Neuronal stem cell (in vitro differentiated cells): ENCODE results near the gene CA9.

Experiments
- DNase-seq: peaks from one replicate; pipeline ENCODE4 v3.0.0-alpha.2; 2013; ENCODE audit warnings: low spot score
- H2AFZ ChIP-seq: one replicate; pipeline ENCODE4 v1.6.1; 2013; ENCODE audit warnings: mild to moderate bottlenecking, low read length, inconsistent platforms
- H2AK5ac ChIP-seq: 2 replicates; pipeline ENCODE4 v1.6.1; 2013; ENCODE audit warnings: low read depth, mild to moderate bottlenecking, inconsistent platforms, low read length, moderate library complexity, mixed read lengths
- H2BK120ac ChIP-seq: 2 replicates; pipeline ENCODE4 v1.6.1; 2013; ENCODE audit warnings: low read depth, mild to moderate bottlenecking, inconsistent platforms, low read length, moderate library complexity, mixed read lengths
- H2BK12ac ChIP-seq: one replicate; pipeline ENCODE4 v1.6.1; 2013; ENCODE audit warnings: low read length, inconsistent platforms
- H2BK15ac ChIP-seq: 2 replicates; pipeline ENCODE4 v1.6.1; 2013; ENCODE audit warnings: mild to moderate bottlenecking, low read length, inconsistent platforms, mixed read lengths
- H2BK5ac ChIP-seq: one replicate; pipeline ENCODE4 v1.6.1; 2013; ENCODE audit warnings: inconsistent platforms, mild to moderate bottlenecking, low read length, moderate library complexity
- H3K14ac ChIP-seq: one replicate; pipeline ENCODE4 v1.6.1; 2013; ENCODE audit warnings: low read length, inconsistent platforms
- H3K18ac ChIP-seq: 2 replicates; pipeline ENCODE4 v1.6.1; 2013; ENCODE audit warnings: low read length, inconsistent platforms
- H3K23ac ChIP-seq: 2 replicates; pipeline ENCODE4 v1.6.1; 2013; ENCODE audit warnings: low read depth, mild to moderate bottlenecking, mixed read lengths, low read length, inconsistent platforms; ENCODE audit not compliant: poor library complexity
- H3K27ac ChIP-seq: replicated peaks from 3 replicates; pipeline ENCODE4 v1.5.1; 2013; ENCODE audit warnings: low read length, inconsistent platforms
- H3K27me3 ChIP-seq, 3 experiments: 2 replicates each; pipeline ENCODE4 v1.6.1; 2013; ENCODE audit warnings: low read length in 3 of 3, mild to moderate bottlenecking in 2 of 3, inconsistent platforms in 1 of 3, low read depth in 1 of 3, mixed read lengths in 1 of 3, moderate library complexity in 1 of 3; ENCODE audit not compliant: control insufficient read depth in 3 of 3, insufficient read depth in 3 of 3
- H3K36me3 ChIP-seq, 2 donors: replicated peaks in 1 of 2; 2 replicates each; pipeline ENCODE4 v1.6.1; 2013; ENCODE audit warnings: low read length in 2 of 2; ENCODE audit not compliant: control insufficient read depth in 2 of 2, insufficient read depth in 2 of 2
- H3K4ac ChIP-seq: 2 replicates; pipeline ENCODE4 v1.6.1; 2013; ENCODE audit warnings: inconsistent platforms, mild to moderate bottlenecking, low read length, moderate library complexity
- H3K4me1 ChIP-seq, 2 donors: 1 replicate in 1 of 2; 2 replicates in 1 of 2; pipeline ENCODE4 v1.6.1; 2013; ENCODE audit warnings: low read length in 2 of 2, low read depth in 1 of 2; ENCODE audit not compliant: control insufficient read depth in 2 of 2, insufficient read depth in 1 of 2
- H3K4me2 ChIP-seq: one replicate; pipeline ENCODE4 v1.6.1; 2013; ENCODE audit warnings: mild to moderate bottlenecking, low read length, inconsistent platforms; ENCODE audit not compliant: insufficient read depth, poor library complexity, severe bottlenecking
- H3K4me3 ChIP-seq, 2 donors: 2 replicates each; pipeline ENCODE4 v1.5.1; 2013; ENCODE audit warnings: low read length in 2 of 2, mild to moderate bottlenecking in 2 of 2, inconsistent platforms in 1 of 2, moderate library complexity in 1 of 2
- H3K79me1 ChIP-seq: one replicate; pipeline ENCODE4 v1.6.1; 2013; ENCODE audit warnings: low read depth, mild to moderate bottlenecking, inconsistent platforms, low read length, moderate library complexity
- H3K9ac ChIP-seq: one replicate; pipeline ENCODE4 v1.6.1; 2013; ENCODE audit warnings: mild to moderate bottlenecking, low read depth, low read length, inconsistent platforms; ENCODE audit not compliant: poor library complexity
- H3K9me3 ChIP-seq, 2 donors: replicated peaks in 1 of 2; 2 replicates each; pipeline versions ENCODE3 to v1.6.1; 2013; ENCODE audit warnings: low read length in 2 of 2, mild to moderate bottlenecking in 2 of 2, inconsistent platforms in 1 of 2, low read depth in 1 of 2, mixed read lengths in 1 of 2, moderate library complexity in 1 of 2; ENCODE audit not compliant: control insufficient read depth in 2 of 2, insufficient read depth in 1 of 2
- H4K8ac ChIP-seq: one replicate; pipeline ENCODE4 v1.6.1; 2013; ENCODE audit warnings: low read depth, mild to moderate bottlenecking, inconsistent platforms, low read length, moderate library complexity
- H4K91ac ChIP-seq: one replicate; pipeline ENCODE4 v1.6.1; 2013; ENCODE audit warnings: low read length, low read depth, mild to moderate bottlenecking, inconsistent platforms; ENCODE audit not compliant: poor library complexity
- WGBS, 2 donors: extraction: QIAGEN DNeasy Blood & Tissue Kit; methylation state at CpG; one replicate each; pipeline ENCODE4 v1.1.7; 2013; ENCODE audit warnings: missing lambda C conversion rate in 2 of 2, mixed read lengths in 1 of 2; ENCODE audit not compliant: insufficient read length in 2 of 2, insufficient replicate concordance in 1 of 2; ENCODE audit errors: extremely low coverage in 2 of 2; 5-methylcytosine and 5-hydroxymethylcytosine counted together

CA9 gene

DNA sequence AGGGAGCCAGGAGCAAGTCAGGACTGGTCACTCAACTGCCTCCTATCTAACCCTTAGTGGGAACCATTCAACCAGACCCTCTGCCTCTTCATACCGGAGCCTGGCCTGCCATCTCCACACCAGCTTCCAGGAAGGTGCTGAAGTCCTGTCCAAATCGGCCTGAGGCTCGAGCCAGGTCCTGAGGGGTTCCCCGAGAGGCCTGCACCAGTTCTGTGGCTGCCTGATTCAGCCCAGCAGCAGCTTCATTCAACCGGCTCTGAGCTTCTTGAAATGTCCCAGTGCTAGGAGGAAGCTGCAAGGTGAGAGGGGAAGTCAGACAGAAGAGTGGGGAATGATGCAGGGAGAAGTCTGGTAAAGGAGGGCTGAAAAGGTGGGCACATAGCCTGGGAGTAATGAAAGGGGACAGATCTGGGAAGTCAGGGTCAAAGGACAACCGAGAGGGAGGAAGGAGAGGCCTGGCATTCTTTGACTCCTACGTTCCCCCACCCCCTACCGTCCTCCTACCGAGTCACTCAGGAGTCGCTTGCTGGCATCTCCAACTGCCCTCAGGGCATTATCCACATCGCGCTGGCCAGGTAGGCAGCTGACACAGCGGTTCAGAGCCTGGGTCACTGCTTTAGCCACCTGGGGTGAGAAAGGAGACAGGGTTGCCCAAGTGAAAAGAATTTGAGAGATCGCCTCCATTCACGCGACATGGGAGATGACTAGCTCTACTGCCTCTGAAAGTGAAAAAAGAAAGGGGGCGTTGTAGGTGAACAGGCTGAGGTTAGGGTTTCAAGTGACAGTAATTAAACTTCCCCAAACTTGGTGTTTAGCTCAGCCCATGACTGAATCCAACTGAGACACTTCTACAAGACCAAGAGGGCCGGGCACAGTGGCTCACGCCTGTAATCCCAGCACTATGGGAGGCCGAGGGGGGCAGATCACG is 38.0 kb downstream of the CA9 start:
- Histone ChIP-seq H4K8ac (no peak overlapping the region), H3K79me1 (peaks cover 2% of the 10 kb centered on the region), H2BK15ac (no peak overlapping the region), H2AK5ac (no peak overlapping the region), H4K91ac (no peak overlapping the region), H3K4me1 (no peaks in the 10 kb centered on the region), H3K27me3 (no peaks in the 10 kb centered on the region), H3K9ac (no peak overlapping the region), H3K18ac (no peak overlapping the region), H3K4me2 (no peak overlapping the region), H2AFZ (no peak overlapping the region), H3K27ac (no peak overlapping the region), H3K14ac (no peak overlapping the region), H3K23ac (no peak overlapping the region), H3K36me3 (peaks cover 69 to 94% of the 10 kb centered on the region in 2 donors), H2BK5ac (peak overlapping the region; percentile 78), H3K9me3 (no peaks in the 10 kb centered on the region), H2BK12ac (no peak overlapping the region), H3K4ac (no peak overlapping the region), H3K4me3 (no peak overlapping the region), H2BK120ac (no peak overlapping the region)
- no peak for DNase-seq
- WGBS, 2 donors, result no CpG with 5 or more reads among the region's 21 CpGs

DNA sequence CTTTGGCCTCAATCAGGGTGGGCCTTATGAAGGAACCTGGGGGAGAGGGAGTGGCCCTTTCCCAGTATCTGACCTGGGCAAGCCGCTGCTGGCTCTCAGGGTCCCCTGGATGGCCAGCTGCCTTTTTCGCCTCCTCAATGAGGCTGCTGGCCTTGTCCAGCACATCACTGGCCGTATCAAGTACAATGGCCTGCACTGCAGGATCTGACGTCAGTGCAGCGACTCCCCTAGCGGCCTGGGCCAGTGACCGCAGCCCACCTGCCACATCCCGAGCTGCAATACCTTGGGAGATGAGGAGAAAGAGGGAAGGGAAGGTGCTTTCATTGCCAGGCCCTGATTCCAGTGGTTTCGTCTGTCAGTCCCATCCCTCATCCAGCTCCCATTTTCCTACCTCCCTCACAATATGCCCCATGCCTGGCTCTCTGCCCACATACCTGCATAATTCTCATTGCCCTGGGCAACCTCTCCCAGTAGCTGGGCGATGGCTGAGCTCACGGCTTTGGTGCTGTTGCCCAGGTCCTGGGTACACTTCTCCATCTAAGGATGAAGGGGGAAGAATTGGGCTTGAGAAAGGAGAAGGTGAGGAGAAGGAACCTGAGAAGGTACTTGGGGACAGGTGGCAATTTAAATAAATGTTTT is 39.2 kb downstream of the CA9 start:
- Histone ChIP-seq H3K4me3 (no peak overlapping the region), H2AFZ (no peak overlapping the region), H2BK120ac (no peak overlapping the region), H3K79me1 (peaks cover 2% of the 10 kb centered on the region), H3K9ac (no peak overlapping the region), H4K8ac (no peak overlapping the region), H2BK5ac (no peak overlapping the region), H3K23ac (no peak overlapping the region), H2BK15ac (no peak overlapping the region), H3K4ac (no peak overlapping the region), H3K27me3 (no peaks in the 10 kb centered on the region), H3K4me2 (no peak overlapping the region), H4K91ac (no peak overlapping the region), H3K4me1 (no peaks in the 10 kb centered on the region), H3K27ac (no peak overlapping the region), H3K9me3 (no peaks in the 10 kb centered on the region), H3K18ac (no peak overlapping the region), H3K36me3 (peaks cover 69 to 94% of the 10 kb centered on the region in 2 donors), H2AK5ac (no peak overlapping the region), H2BK12ac (no peak overlapping the region), H3K14ac (no peak overlapping the region)
- DNase-seq, result no peak
- no CpG with 5 or more reads among the region's 11 CpGs for WGBS, 2 donors

DNA sequence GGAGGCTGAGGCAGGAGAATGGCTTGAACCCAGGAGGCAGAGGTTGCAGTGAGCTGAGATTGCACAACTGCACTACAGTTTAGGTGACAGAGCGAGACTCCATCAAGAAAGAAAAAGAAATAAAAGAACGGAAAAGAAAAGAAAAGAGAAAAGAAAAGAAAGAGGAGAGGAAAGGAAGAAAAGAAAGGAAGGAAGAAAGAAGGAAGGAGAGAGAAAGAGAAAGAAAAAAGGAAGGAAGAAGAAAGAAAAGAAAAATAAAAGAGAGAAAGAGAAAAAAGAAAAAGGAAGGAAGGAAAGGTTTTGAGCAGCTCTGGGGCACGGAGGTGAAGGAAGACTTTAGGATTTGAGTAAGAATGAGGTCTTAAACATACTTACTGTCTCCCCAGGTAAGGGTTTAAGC is 39.9 kb downstream of the CA9 start:
- Histone ChIP-seq H2BK15ac (no peak overlapping the region), H4K8ac (no peak overlapping the region), H3K27me3 (no peaks in the 10 kb centered on the region), H3K36me3 (peaks cover 70 to 94% of the 10 kb centered on the region in 2 donors), H2BK120ac (no peak overlapping the region), H3K4me2 (no peak overlapping the region), H3K79me1 (peaks cover 2% of the 10 kb centered on the region), H3K9me3 (no peaks in the 10 kb centered on the region), H3K27ac (no peak overlapping the region), H4K91ac (no peak overlapping the region), H3K4me3 (no peak overlapping the region), H2BK12ac (no peak overlapping the region), H3K4me1 (no peaks in the 10 kb centered on the region), H3K14ac (no peak overlapping the region), H2BK5ac (no peak overlapping the region), H3K23ac (no peak overlapping the region), H3K18ac (no peak overlapping the region), H2AFZ (no peak overlapping the region), H3K4ac (no peak overlapping the region), H2AK5ac (no peak overlapping the region), H3K9ac (no peak overlapping the region)
- DNase-seq, result no peak
- no CpG with 5 or more reads among the region's 3 CpGs for WGBS, 2 donors

GRCh38 chr9:35714123-35714522 is 40.4 kb downstream of the CA9 start:
- DNase-seq, result no peak
- no peak overlapping the region for H4K91ac ChIP-seq
- no peak overlapping the region for H3K27ac ChIP-seq
- no peak overlapping the region for H3K4me3 ChIP-seq
- H3K79me1 ChIP-seq, result peaks cover 2% of the 10 kb centered on the region
- no peak overlapping the region for H3K18ac ChIP-seq
- no peak overlapping the region for H4K8ac ChIP-seq
- no peak overlapping the region for H2BK5ac ChIP-seq
- no peak overlapping the region for H2BK12ac ChIP-seq
- H2AK5ac ChIP-seq, result no peak overlapping the region
- no peak overlapping the region for H2BK15ac ChIP-seq
- no peak overlapping the region for H3K14ac ChIP-seq
- H2BK120ac ChIP-seq, result no peak overlapping the region
- H3K9me3 ChIP-seq, result no peaks in the 10 kb centered on the region
- H2AFZ ChIP-seq, result no peak overlapping the region
- no peak overlapping the region for H3K9ac ChIP-seq
- no peak overlapping the region for H3K4me2 ChIP-seq
- no peaks in the 10 kb centered on the region for H3K4me1 ChIP-seq
- no peak overlapping the region for H3K4ac ChIP-seq
- H3K36me3 ChIP-seq, result peaks cover 75 to 94% of the 10 kb centered on the region in 2 donors
- H3K27me3 ChIP-seq, result no peaks in the 10 kb centered on the region
- no peak overlapping the region for H3K23ac ChIP-seq
- no CpG with 5 or more reads among the region's 6 CpGs for WGBS, 2 donors
